HG03025 (cell line): Measurements from ENCODE around the gene COL4A4.
A peak's percentile ranks its signal among the peaks of the same experiment; 100 is the strongest.

ENCODE experiments used
- ATAC-seq: cut with Tn5 transposase; IDR thresholded peaks from one replicate; pipeline ENCODE4 v1.9.1; 2021; ENCODE audit warnings: mild to moderate bottlenecking, moderate library complexity; ENCODE audit not compliant: unreplicated experiment, low FRiP score

Gene COL4A4

DNA sequence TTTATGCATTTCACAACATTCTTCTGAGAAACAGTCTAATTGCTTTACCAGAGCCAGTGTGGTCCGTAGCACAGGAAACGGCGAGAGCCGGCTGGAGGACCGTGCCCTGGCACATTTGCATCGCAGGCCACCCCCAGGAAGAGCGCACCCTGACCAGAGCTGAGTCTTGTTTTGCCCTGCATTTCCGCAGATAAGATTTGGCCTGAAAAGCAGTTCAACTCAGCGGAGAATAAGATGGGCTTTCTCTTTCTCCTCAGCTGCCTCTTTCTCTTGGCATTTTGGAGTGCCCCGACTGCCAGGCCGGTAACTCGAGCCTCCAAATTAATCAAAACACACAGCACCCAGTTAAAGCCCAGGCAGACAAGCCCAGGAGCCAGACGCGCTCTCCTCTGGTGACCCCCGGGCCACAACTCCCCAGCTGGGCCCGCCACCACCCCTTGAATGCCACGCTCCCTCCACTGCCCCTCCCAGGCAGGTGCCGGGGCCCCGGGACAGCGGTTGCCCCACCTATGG is 464 bp downstream of the COL4A4 start:
- peak; percentile 67 for ATAC-seq

GRCh38 chr2:227161947-227162346 is 2.1 kb downstream of the COL4A4 start:
- ATAC-seq: no peak

DNA sequence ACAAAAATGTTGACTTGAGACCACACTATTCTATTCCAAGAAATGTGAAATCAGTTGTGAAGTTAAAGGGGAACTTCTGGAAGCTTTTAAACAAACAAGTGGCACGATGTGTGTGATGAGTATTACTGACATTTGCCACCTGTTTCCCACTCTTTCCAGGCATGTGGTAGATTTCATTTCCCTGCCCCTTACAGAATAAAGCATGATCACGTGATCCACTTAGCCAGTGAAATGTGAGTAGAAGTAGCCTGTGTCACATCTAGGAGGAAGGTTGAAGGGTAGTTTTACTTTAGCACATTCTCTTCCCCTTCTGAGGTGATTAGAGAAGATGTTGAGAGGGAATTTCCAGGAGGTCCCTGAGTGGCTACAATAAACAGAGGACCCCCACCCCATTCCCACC is 3.8 kb downstream of the COL4A4 start:
- no peak for ATAC-seq

DNA sequence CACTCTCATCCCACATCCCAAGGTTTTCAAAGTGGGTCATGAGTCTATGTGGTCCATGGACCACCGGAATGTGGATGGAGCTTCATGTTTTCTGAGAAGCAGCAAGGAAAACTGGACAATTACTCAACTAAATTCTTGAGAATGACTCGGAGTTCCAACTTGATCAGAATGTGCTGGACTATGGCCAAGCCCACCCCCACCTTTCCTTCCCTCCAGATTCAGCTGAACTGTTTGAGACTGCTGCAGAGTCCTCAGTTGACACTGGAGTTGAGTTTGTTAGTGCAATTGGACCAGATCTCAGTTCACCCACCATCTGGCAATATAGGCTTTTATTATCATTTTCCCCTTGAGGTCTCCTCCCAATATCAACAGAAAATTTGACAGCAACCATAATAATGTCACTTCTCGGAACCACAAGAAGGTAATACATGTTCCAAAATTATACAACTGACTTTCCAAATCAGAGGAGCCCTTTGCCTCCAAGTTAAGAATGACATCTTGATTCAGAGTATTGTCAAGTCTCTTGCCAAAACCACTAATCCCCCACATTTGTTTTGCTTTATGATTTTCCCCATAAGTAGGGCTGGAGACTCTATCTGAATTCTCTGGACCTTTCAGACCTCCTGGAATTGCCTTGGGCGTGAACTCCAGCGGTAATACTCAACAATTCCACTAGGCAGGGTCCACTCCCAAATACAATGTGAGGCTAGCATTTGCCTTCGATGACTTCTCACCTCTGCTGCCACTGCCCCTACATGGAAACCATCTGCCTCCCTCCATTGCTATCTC is 8.8 kb downstream of the COL4A4 start:
- ATAC-seq: no peak

DNA sequence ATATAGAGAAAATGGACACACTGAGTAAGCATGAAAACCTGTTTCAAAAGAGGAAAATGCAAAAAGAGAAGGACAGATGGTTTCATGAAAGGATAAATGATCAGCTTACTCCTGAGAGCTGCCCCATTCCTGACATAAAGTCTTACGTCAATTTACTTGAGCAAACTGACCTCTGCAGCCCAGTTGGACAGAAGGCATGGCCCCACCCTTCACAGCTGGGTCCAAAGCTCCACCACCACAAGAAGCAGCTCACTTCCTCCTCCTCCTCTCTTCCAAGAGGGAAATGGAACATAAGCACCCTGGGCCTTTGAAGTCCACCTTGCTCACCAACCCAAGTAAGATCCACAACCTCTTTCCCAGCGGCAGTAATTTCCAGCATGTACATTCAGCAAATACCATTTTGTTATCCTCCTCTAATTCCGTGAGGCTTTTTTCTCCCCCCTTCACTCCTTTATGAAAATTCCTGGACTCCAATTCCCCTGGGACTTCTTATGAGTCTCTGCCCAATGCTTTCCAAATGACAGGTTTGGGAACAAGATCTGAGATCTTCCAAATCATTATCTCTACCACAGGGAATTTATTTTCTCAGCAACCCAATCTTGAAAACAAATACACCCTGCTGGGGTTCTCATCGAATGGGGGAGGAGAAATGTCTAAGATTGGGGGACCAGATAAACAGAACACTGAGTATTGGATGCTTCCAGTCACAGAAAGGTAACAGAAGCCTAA is 10.1 kb downstream of the COL4A4 start:
- no peak for ATAC-seq

DNA sequence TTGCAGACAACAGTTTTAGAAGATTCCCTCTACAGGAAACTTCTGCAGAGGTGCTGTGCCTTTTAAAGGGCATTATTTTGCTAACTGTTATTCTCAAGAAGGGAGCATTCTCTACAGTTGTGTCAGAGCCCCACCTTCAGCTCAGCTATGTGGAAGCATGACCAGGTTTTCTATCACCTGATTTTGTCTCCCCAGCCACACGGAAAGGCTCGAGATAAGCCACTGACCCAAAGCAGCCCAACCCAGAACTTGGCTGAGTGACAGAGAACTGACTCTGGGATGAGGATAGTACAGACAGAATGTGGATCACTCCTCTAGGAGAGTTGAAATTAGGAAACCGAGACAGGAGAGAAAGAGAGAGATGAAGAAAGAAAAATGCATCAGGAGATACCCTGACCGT is 10.7 kb downstream of the COL4A4 start:
- ATAC-seq: no peak

- ATAC-seq: no peak
Measured at GRCh38 chr2:227152093-227152766, 11.8 kb downstream of the COL4A4 start.

DNA sequence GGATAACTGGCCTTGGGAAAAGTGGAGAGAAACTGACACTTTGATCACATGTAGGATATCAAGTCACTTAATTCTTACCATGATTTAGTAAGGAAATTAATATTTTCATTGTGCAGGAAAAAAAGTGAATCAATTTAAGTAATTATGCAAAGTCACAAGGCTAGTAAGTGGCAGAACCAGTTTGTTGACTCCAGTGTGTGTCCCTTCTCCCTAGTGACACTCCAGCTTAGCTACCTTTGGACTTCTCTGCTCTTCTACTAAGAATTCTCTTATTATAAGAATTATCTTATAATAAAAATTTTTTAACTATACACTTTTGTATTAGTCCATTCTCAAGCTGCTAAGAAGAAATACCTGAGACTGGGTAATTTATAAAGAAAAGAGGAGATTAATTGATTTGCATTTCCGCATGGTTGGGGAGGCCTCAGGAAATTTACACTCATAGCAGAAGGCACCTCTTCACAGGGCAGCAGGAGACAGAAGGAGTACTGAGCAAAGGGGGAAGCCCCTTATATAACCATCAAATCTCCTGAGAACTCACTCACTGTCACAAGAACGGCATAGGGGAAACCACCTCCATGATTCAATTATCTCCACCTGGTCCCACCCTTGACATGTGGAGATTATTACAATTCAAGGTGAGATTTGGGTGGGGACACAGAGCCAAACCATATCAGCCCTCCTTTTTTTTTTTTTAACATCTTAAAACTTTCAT is 13.6 kb downstream of the COL4A4 start:
- ATAC-seq: no peak

DNA sequence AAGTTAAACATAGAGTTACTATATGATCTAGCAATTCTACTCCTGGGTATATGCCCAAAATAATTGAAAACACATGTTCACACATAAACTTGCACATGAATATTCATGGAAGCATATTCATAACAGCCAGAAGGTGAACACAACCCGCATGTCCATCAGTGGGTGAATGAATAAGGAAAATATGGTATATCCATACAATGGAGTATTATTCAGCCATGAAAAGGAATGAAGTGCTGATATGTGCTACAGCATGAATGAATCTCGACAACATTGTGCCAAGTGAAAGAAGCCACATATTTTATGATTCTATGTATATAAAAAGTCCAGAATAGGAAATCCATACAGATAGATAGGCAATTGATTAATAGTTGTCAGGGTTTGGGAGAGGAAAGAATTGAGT is 15.9 kb downstream of the COL4A4 start:
- no peak for ATAC-seq

DNA sequence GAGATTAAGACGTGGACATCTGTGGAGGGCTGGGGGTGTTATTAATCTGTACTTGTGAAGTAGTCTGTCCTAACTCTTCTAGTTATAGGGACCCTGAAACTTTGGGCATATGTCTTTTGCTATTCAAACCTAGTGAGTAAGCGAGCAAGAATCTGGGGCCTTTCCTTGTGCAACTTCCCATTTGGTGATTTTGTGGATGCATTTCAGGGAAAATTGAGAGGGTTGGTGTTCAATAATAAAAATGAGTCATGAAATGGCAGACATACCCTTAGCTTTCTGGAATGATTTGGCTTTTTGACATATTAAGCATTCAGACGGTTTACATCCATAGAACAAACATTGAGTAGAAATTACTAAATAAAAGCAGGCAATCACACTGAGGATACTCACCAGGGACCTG is 17.0 kb downstream of the COL4A4 start:
- ATAC-seq: no peak

DNA sequence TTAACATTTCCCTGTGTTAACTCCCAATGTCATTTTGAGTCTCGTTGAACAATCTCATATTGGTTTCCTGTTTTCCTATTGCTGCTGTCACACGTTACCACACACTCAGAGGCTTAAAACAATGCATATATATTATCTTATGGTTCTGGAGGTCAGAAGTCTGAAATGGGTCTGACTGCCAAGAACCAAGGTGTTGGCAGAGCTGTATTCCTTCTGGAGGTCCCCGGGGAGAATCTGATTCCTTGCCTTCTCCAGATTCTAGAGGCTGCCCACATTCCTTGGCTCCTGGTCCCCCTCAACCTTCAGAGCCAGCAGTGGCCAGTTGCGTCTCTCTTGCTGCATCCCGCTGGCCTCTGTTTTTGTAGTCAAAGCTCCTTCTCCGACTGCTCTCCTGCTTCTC is 17.5 kb downstream of the COL4A4 start:
- no peak for ATAC-seq

DNA sequence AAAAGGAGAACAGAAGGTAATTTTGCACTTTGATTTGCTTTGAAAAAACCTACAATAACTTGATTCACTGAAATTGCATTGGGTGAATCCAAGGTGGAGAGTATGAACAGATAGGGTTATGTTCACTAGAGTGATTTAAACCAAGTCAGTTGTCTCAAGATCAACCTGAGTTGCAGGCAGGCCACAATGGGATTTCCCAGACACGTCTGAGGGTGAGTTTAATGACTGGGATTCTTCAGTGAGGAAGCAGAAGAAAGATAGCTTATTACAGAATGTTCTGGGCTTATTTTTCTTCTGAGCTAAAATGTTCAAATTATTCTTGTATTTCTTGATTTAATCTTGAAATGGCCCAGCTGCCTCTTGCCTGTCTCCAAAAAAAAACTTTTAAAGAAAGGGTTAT is 20.1 kb downstream of the COL4A4 start:
- ATAC-seq: no peak

GRCh38 chr2:227141301-227141700 is 22.7 kb downstream of the COL4A4 start:
- ATAC-seq: no peak

DNA sequence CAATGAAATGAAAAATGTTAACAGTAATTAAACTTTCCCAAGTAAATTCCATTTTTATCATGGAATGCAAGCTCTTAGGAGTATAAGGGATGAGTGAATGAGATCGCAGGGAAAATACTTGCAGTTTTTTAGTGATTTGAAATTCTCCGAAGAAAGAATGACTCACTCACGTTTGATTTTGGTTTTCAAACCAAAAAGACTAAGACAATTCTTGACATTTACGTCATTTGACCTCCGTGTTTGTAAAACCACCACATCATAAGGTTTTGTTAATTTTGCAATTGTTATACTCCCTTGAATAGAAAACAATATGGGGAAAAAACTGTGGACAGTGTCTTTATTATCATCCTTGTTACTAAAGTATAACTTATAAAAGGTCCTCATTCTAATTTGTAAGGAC is 29.4 kb downstream of the COL4A4 start:
- ATAC-seq: no peak

- ATAC-seq: no peak
Measured at GRCh38 chr2:227132986-227133385, 31.0 kb downstream of the COL4A4 start.

- ATAC-seq: no peak
Measured at GRCh38 chr2:227130636-227131035, 33.4 kb downstream of the COL4A4 start.

DNA sequence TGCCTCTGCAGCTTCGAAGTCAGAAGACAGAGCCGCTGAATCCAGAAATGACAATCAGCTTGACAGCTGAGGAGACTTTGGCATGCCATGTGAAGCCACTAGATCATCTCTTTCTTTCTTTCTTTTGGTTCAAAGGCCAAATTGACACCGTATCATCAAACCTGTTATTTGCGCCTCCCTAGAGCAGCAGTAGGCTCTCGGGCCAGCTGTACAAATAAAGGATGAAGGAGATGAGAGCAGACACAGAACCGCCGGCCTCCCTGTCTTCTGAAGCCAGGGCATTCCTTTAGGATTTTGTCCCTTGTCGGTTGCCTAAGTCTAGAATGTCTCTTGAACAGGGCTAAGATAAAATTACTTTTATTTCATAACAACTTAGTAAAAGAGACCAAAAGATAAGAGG is 36.8 kb downstream of the COL4A4 start:
- no peak for ATAC-seq

GRCh38 chr2:227125506-227125905 is 38.5 kb downstream of the COL4A4 start:
- no peak for ATAC-seq

DNA sequence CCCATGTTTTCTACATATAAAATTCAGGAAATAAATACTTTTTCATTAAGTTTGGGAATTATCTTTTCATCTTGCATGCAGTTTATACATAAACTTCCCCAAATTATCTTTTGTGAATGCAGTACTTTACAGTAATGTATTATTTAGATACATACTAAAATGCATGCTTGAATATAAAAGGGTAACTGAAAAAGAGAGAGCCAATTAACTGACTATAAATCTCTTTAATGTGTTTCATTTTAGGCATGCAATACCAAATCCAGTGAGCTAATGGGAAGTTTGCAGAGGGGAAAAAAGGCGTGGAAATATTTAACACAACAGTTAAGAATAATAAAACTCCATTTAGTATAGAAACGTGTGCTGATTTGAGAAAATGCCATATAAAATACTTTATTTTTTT is 39.2 kb downstream of the COL4A4 start:
- no peak for ATAC-seq

DNA sequence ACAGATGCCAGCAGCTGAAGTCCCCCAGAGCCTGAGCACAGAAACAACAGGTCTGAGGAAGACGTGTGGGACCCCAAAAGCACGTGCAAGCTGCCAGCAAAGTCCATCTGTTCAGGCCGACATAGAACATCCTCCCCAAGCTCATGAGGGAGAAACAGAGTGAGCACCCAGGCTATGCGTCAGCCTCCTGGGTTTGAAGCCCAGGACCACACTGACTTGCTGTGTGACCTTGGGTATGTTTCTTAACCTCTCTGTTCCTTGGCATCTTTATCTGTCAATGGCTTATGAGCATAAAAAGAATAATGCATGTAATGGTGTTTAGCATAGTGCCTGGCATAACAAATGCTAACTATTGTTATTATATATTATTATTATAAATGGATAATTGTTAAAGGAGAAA is 40.3 kb downstream of the COL4A4 start:
- no peak for ATAC-seq

DNA sequence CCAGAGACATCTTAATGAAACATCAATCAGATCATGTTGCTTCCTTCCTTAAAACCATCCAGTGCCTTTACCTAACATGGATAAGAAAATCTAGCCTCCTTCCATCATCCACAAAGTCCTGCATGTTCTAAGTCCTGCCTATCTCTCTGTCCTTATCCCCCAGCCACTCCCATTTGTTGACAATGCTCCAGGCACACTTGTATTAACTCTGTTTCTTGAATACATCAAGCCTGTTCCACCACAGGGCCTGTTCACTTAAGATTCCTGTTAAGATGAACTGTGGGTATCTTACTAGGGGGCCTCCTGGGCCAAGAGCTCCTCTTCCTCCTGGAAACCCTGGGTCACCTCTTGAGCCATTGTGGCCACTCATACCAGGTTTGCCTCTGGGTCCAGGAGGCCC is 45.7 kb downstream of the COL4A4 start:
- no peak for ATAC-seq
